Activated B cell treated with CpG ODN at 0.5 μM for 24 hours (primary cell): ENCODE measurements around the gene MAP7D1. TPM values are rescaled to one million over a fixed set of nuclear protein-coding genes. Genes with fewer than 3 reads are reported as not detected.
"Not testable (repeated sequence)": the region's sequence is repeated elsewhere in the genome, so short reads cannot be mapped to it uniquely, and the experiment has no call there.

Experiments used
- ATAC-seq: fragments of 200-7000 bp; cut with Tn5 transposase; one replicate; pipeline ENCODE4 v1.10.0; 2021; ENCODE audit warnings: low read depth, mild to moderate bottlenecking, moderate library complexity
- CTCF ChIA-PET: fragments of 350-600 bp; sonication (Branson Sonifier 250); formaldehyde crosslinking; loops from one replicate; lab custom pipeline; 2021; ENCODE audit warnings: antibody characterized with exemption; lab: Charles Lee
- POLR2A ChIA-PET: fragments of 350-600 bp; sonication (Branson Sonifier 250); formaldehyde crosslinking; loops from one replicate; lab custom pipeline; 2021; ENCODE audit warnings: antibody characterized with exemption; lab: Charles Lee
- DNase-seq: peaks from one replicate; pipeline ENCODE4 v3.0.0; 2022
- H3K27ac Mint-ChIP-seq: one replicate; pipeline ENCODE4 v1.8.0; 2020; ENCODE audit warnings: mixed read lengths
- H3K27me3 Mint-ChIP-seq: one replicate; pipeline ENCODE4 v1.8.0; 2021; ENCODE audit warnings: mixed read lengths
- H3K36me3 Mint-ChIP-seq: one replicate; pipeline ENCODE4 v1.8.0; 2021; ENCODE audit warnings: low read depth, mixed read lengths
- H3K4me1 Mint-ChIP-seq: one replicate; pipeline ENCODE4 v1.8.0; 2021; ENCODE audit warnings: mixed read lengths
- H3K4me3 Mint-ChIP-seq: one replicate; pipeline ENCODE4 v1.8.0; 2020; ENCODE audit warnings: mild to moderate bottlenecking, mixed read lengths
- H3K9me3 Mint-ChIP-seq: one replicate; pipeline ENCODE4 v1.8.0; 2020; ENCODE audit warnings: mixed read lengths
- CTCF ChIP-seq: fragments of 200-600 bp; IDR thresholded peaks from one replicate; pipeline ENCODE4 v1.8.0; 2022; ENCODE audit warnings: antibody characterized with exemption, mild to moderate bottlenecking
- intact Hi-C: fragments of 100-400 bp; cut with micrococcal nuclease; formaldehyde crosslinking; loops from one replicate; pipeline ENCODE4 v1.15.1; 2024
- total RNA-seq: library from RNA; stranded (reverse); gene quantifications from 2 replicates; pipeline ENCODE4 v1.2.3, GENCODE V29; 2022

Gene MAP7D1
- total RNA-seq, 1 donor from 2014 or later = 59.9 TPM

GRCh38 chr1:36212782-36213181 lies 56.8 kb downstream of the MAP7D1 start:
- Mint-ChIP-seq H3K27me3 (no peaks in the 10 kb centered on the region), H3K4me1 (peaks cover 10% of the 10 kb centered on the region), H3K9me3 (no peaks in the 10 kb centered on the region), H3K4me3 (no peak overlapping the region), H3K27ac (no peak overlapping the region), H3K36me3 (no peaks in the 10 kb centered on the region)
- intact Hi-C loops = no loop called here
- ChIA-PET CTCF (no interaction called here), POLR2A (no interaction called here)
- no peak for TF ChIP-seq CTCF
- ATAC-seq (no peak), DNase-seq (no peak)

- ATAC-seq = no peak
- H3K27me3 Mint-ChIP-seq = no peaks in the 10 kb centered on the region
- POLR2A ChIA-PET = no interaction called here
These were observed 61.7 kb downstream of the MAP7D1 start for GRCh38 chr1:36217670-36218069.

GRCh38 chr1:36221901-36222300 lies 65.9 kb downstream of the MAP7D1 start:
- Mint-ChIP-seq H3K36me3 (peaks cover 33% of the 10 kb centered on the region), H3K4me1 (peaks cover 28% of the 10 kb centered on the region)
- ATAC-seq, H3K27ac Mint-ChIP-seq, H3K27me3 Mint-ChIP-seq, H3K4me3 Mint-ChIP-seq, DNase-seq, CTCF ChIA-PET, H3K9me3 Mint-ChIP-seq: not testable (repeated sequence)
- intact Hi-C loops = loop anchor here (5.0 kb wide), 3 partner anchors 665 to 1255 kb away; partner anchors contain the start of genes KIAA0319L, NCDN and SFPQ
- POLR2A ChIA-PET = interaction anchor here (3.7 to 4.2 kb wide), 2 partner anchors 60 to 72 kb away, joined by 22 to 62 read pairs; partner anchors contain the start of gene TRAPPC3

More at GRCh38 chr1:36217670-36218069, 61.7 kb downstream of the MAP7D1 start:
- TF ChIP-seq CTCF = no peak
- no peak overlapping the region for H3K4me3 Mint-ChIP-seq
- intact Hi-C loops = no loop called here
- no peaks in the 10 kb centered on the region for H3K9me3 Mint-ChIP-seq
- no peak overlapping the region for H3K27ac Mint-ChIP-seq
- no peaks in the 10 kb centered on the region for H3K36me3 Mint-ChIP-seq
- DNase-seq = no peak
- CTCF ChIA-PET = no interaction called here
- H3K4me1 Mint-ChIP-seq = peaks cover 5% of the 10 kb centered on the region

- intact Hi-C loops = loop anchor here (5.0 kb wide), 3 partner anchors 665 to 1255 kb away; partner anchors contain the start of genes KIAA0319L, NCDN and SFPQ
- POLR2A ChIA-PET = interaction anchor here (0.6 to 4.2 kb wide), 15 partner anchors 11 to 292 kb away, joined by 3 to 62 read pairs (median 8); partner anchors contain the start of genes AGO3, MAP7D1, MRPS15 and TRAPPC3
- CTCF ChIA-PET = interaction anchor here (0.7 to 2.9 kb wide), 5 partner anchors 13 to 164 kb away, joined by 3 to 13 read pairs (median 4); no protein-coding TSS in a partner anchor
- peaks cover 34% of the 10 kb centered on the region for H3K4me1 Mint-ChIP-seq
- no peaks in the 10 kb centered on the region for H3K9me3 Mint-ChIP-seq
- H3K36me3 Mint-ChIP-seq = peaks cover 38% of the 10 kb centered on the region
- no peak for TF ChIP-seq CTCF
- H3K27ac Mint-ChIP-seq = peak overlapping the region; percentile 100
- no peak for DNase-seq
- no peaks in the 10 kb centered on the region for H3K27me3 Mint-ChIP-seq
- peak overlapping the region; percentile 99 for H3K4me3 Mint-ChIP-seq
- ATAC-seq = no peak
These were observed 66.8 kb downstream of the MAP7D1 start for GRCh38 chr1:36222481-36223380.

- Mint-ChIP-seq H3K4me1 (peaks cover 36% of the 10 kb centered on the region), H3K27me3 (no peaks in the 10 kb centered on the region), H3K4me3 (peak overlapping the region; percentile 99), H3K9me3 (no peaks in the 10 kb centered on the region), H3K27ac (peak overlapping the region; percentile 100), H3K36me3 (peaks cover 44% of the 10 kb centered on the region)
- DNase-seq = no peak
- peak; percentile 4 for ATAC-seq
- intact Hi-C loops = loop anchor here (5.0 kb wide), 3 partner anchors 666 to 1254 kb away; partner anchors contain the start of genes KIAA0319L, NCDN and SFPQ
- CTCF ChIA-PET = interaction anchor here (0.7 to 2.9 kb wide), 9 partner anchors 9 to 198 kb away, joined by 3 to 13 read pairs (median 4); no protein-coding TSS in a partner anchor
- TF ChIP-seq CTCF = no peak
- POLR2A ChIA-PET = interaction anchor here (0.6 to 4.2 kb wide), 26 partner anchors 11 to 337 kb away, joined by 3 to 62 read pairs (median 6); partner anchors contain the start of genes AGO3, MAP7D1, MRPS15 and SH3D21
These were observed 67.5 kb downstream of the MAP7D1 start for GRCh38 chr1:36223381-36223995.
